GM12878 (cell line): ENCODE measurements around the gene CDK5R1. TPM values are rescaled to one million over a fixed set of nuclear protein-coding genes. Genes with fewer than 3 reads are reported as not detected.

ENCODE experiments used
- BCL11A ChIP-seq: IDR thresholded peaks from 2 replicates; pipeline ENCODE4 v1.6.1; 2011; ENCODE audit warnings: low read depth, low read length
- BMI1 ChIP-seq: fragments of 450-650 bp; IDR thresholded peaks from 2 replicates; pipeline ENCODE4 v1.6.1; 2016; ENCODE audit warnings: mild to moderate bottlenecking, moderate library complexity, borderline replicate concordance
- CREB1 ChIP-seq: IDR thresholded peaks from 2 replicates; pipeline ENCODE4 v1.6.1; 2012; ENCODE audit warnings: low read depth, mild to moderate bottlenecking, inconsistent platforms
- EED ChIP-seq: sonication (generic); IDR thresholded peaks from 2 replicates; pipeline ENCODE4 v1.6.1; 2016; ENCODE audit warnings: antibody characterized with exemption, low read depth
- FOXM1 ChIP-seq: IDR thresholded peaks from 2 replicates; pipeline ENCODE4 v1.6.1; 2012; ENCODE audit warnings: low read depth, mild to moderate bottlenecking, inconsistent platforms, low read length, moderate library complexity
- IKZF1 ChIP-seq: fragments of 450-650 bp; conservative IDR thresholded peaks from 2 replicates; pipeline ENCODE4 v1.6.1; 2017; ENCODE audit warnings: antibody characterized with exemption, mild to moderate bottlenecking
- KAT2A ChIP-seq: conservative IDR thresholded peaks from 2 replicates; pipeline ENCODE4 v1.6.1; 2011; ENCODE audit warnings: low read depth, low read length; ENCODE audit not compliant: control insufficient read depth
- MEF2A ChIP-seq: IDR thresholded peaks from 2 replicates; pipeline ENCODE4 v1.6.1; 2011; ENCODE audit warnings: low read depth, mild to moderate bottlenecking, low read length, moderate library complexity; ENCODE audit not compliant: insufficient read depth
- MTA2 ChIP-seq: fragments of 450-650 bp; IDR thresholded peaks from 2 replicates; pipeline ENCODE4 v1.6.1; 2016; ENCODE audit warnings: low read depth, mild to moderate bottlenecking, moderate library complexity
- NFIC ChIP-seq: IDR thresholded peaks from 2 replicates; pipeline ENCODE4 v1.6.1; 2012; ENCODE audit warnings: low read depth, mild to moderate bottlenecking, inconsistent platforms, low read length, moderate library complexity
- NRF1 ChIP-seq: conservative IDR thresholded peaks from 2 replicates; pipeline ENCODE4 v1.6.1; 2011; ENCODE audit warnings: mild to moderate bottlenecking, low read depth, low read length, improper control_type of control experiment
- PAX5 ChIP-seq: IDR thresholded peaks from 2 replicates; pipeline ENCODE4 v1.6.1; 2011; ENCODE audit warnings: low read depth, low read length, borderline replicate concordance
- RCOR1 ChIP-seq: conservative IDR thresholded peaks from 2 replicates; pipeline ENCODE4 v1.6.1; 2012; ENCODE audit warnings: low read depth, low read length, improper control_type of control experiment
- SMARCA5 ChIP-seq: fragments of 450-650 bp; IDR thresholded peaks from 2 replicates; pipeline ENCODE4 v1.6.1; 2017; ENCODE audit warnings: mild to moderate bottlenecking
- SPI1 ChIP-seq: IDR thresholded peaks from 2 replicates; pipeline ENCODE4 v1.6.1; 2011; ENCODE audit warnings: low read depth, mild to moderate bottlenecking, low read length, moderate library complexity, borderline replicate concordance; ENCODE audit not compliant: insufficient read depth
- SRF ChIP-seq, 2 experiments: IDR thresholded peaks; 2 replicates each; pipeline ENCODE4 v1.6.1; 2011; ENCODE audit warnings: low read depth in 2 of 2, low read length in 2 of 2, mild to moderate bottlenecking in 1 of 2, moderate library complexity in 1 of 2
- STAT1 ChIP-seq: fragments of 450-650 bp; conservative IDR thresholded peaks from 2 replicates; pipeline ENCODE4 v1.6.1; 2014; ENCODE audit warnings: antibody characterized with exemption, mild to moderate bottlenecking
- SUZ12 ChIP-seq: fragments of 200-600 bp; sonication (generic); IDR thresholded peaks from one replicate; pipeline ENCODE4 v1.6.1; 2018; ENCODE audit warnings: antibody characterized with exemption, mild to moderate bottlenecking; ENCODE audit not compliant: unreplicated experiment
- TCF12 ChIP-seq: IDR thresholded peaks from 2 replicates; pipeline ENCODE4 v1.6.1; 2011; ENCODE audit warnings: low read depth, mild to moderate bottlenecking, low read length
- ZZZ3 ChIP-seq: IDR thresholded peaks from 2 replicates; pipeline ENCODE4 v1.6.1; 2011; ENCODE audit warnings: low read depth; ENCODE audit not compliant: control insufficient read depth, insufficient read length
- polyA plus RNA-seq, 11 experiments: library from polyadenylated mRNA; depleted of rRNA in 4 of 11; unstranded in 6 of 11; stranded (reverse) in 5 of 11; fragments of >200 nt; fragmentation: Nextera tagmentation in 4 of 11; fragmentation: Illumina TruSeq in 1 of 11; extraction: Ambion mirVana in 4 of 11; extraction: Trizol in 1 of 11; gene quantifications; 1 replicate in 1 of 11; 2 replicates in 10 of 11; pipeline versions ENCODE4 v1.2.1 to v1.2.3, GENCODE V29; 2011 to 2016; ENCODE audit warnings: inconsistent platforms in 2 of 11, missing spikeins in 2 of 11, low read depth in 1 of 11
- total RNA-seq, 4 experiments: library from RNA; depleted of rRNA in 3 of 4; stranded (reverse); fragments of >200 nt in 3 of 4; fragmentation: Illumina TruSeq in 1 of 4; extraction: Trizol in 1 of 4; gene quantifications; 2 replicates each; pipeline versions ENCODE4 v1.2.1 to v1.2.3, GENCODE V29; 2013 to 2021
- TF ChIP-seq, protein P1 (sequence below): IDR thresholded peaks from 2 replicates; pipeline ENCODE4 v1.6.1; 2011; ENCODE audit warnings: mild to moderate bottlenecking, low read depth, low read length, moderate library complexity; ENCODE audit not compliant: insufficient replicate concordance
- TF ChIP-seq, protein P2 (sequence below): fragments of 450-650 bp; IDR thresholded peaks from 2 replicates; pipeline ENCODE4 v1.6.1; 2017; ENCODE audit warnings: mild to moderate bottlenecking, moderate library complexity
- TF ChIP-seq, protein P3 (sequence below): IDR thresholded peaks from 2 replicates; pipeline ENCODE4 v1.6.1; 2012; ENCODE audit warnings: mild to moderate bottlenecking, low read depth, low read length

Gene CDK5R1
- total and polyA plus RNA-seq, 10 of the 15 experiments (the other 5 are each of a cell fraction or from before 2014, with no cell fraction given), result 1.1 to 28.3 (median 12.2) TPM

DNA sequence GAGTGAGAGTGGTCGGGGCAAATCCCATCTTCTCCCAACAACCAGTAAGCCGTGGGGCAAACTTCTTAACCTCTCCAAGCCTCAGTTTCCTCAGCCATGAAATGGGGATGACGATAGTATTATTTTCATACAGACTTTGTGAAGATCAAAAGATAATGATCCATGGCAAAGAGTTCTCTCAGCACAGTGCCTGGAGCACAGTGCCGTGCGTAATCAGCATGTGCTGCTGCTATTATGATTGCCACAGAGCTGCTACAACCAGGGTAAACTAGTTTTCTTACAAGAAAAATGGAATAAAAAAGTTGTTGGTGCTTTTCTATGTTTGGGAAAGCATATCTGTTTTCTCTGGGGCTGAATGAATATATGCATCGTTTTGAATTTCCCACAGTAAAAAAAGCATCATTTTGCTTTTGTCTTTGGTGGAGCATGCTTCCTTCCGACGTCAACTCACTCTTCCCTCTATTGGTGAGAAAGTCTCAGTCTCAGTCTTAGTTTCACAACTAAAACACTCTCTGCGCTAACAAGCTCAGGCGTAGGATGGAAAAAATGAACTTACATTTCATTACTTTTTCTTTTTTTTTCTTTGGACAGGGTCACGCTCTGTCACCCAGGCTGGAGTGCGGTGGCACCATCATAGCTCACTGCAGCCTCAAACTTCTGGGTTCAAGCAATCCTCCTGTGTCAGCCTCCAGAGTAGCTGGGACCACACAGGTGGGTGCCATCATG is 37.2 kb downstream of the CDK5R1 start (continued):
- TF ChIP-seq SPI1 (no peak), NRF1 (no peak), BCL11A (peak; percentile 72; the same call in 1 of the 2 replicates), SRF (IDR thresholded peaks at IDR 0.05; ENCODE audit: low read depth in 2 of 2, low read length in 2 of 2) (no peak), TCF12 (peak; percentile 66), EED (peak; percentile 78), KAT2A (no peak), NFIC (peak; percentile 67), SMARCA5 (peak; percentile 79), SUZ12 (no peak), STAT1 (no peak), MEF2A (0 out of 2 replicates have a peak, but pooled peaks have one; percentile 28), RCOR1 (no peak), FOXM1 (peak; percentile 83; the same call in 1 of the 2 replicates), CREB1 (peak; percentile 70), BMI1 (peak; percentile 61), MTA2 (peak; percentile 92), PAX5 (peak; percentile 99), ZZZ3 (no peak), IKZF1 (peak; percentile 91)
- TF ChIP-seq, protein P1, sequence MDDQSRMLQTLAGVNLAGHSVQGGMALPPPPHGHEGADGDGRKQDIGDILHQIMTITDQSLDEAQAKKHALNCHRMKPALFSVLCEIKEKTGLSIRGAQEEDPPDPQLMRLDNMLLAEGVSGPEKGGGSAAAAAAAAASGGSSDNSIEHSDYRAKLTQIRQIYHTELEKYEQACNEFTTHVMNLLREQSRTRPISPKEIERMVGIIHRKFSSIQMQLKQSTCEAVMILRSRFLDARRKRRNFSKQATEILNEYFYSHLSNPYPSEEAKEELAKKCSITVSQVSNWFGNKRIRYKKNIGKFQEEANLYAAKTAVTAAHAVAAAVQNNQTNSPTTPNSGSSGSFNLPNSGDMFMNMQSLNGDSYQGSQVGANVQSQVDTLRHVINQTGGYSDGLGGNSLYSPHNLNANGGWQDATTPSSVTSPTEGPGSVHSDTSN, result no peak
- TF ChIP-seq, protein P2, sequence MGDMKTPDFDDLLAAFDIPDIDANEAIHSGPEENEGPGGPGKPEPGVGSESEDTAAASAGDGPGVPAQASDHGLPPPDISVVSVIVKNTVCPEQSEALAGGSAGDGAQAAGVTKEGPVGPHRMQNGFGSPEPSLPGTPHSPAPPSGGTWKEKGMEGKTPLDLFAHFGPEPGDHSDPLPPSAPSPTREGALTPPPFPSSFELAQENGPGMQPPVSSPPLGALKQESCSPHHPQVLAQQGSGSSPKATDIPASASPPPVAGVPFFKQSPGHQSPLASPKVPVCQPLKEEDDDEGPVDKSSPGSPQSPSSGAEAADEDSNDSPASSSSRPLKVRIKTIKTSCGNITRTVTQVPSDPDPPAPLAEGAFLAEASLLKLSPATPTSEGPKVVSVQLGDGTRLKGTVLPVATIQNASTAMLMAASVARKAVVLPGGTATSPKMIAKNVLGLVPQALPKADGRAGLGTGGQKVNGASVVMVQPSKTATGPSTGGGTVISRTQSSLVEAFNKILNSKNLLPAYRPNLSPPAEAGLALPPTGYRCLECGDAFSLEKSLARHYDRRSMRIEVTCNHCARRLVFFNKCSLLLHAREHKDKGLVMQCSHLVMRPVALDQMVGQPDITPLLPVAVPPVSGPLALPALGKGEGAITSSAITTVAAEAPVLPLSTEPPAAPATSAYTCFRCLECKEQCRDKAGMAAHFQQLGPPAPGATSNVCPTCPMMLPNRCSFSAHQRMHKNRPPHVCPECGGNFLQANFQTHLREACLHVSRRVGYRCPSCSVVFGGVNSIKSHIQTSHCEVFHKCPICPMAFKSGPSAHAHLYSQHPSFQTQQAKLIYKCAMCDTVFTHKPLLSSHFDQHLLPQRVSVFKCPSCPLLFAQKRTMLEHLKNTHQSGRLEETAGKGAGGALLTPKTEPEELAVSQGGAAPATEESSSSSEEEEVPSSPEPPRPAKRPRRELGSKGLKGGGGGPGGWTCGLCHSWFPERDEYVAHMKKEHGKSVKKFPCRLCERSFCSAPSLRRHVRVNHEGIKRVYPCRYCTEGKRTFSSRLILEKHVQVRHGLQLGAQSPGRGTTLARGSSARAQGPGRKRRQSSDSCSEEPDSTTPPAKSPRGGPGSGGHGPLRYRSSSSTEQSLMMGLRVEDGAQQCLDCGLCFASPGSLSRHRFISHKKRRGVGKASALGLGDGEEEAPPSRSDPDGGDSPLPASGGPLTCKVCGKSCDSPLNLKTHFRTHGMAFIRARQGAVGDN, result no peak; the same call in none of the 2 replicates
- TF ChIP-seq, protein P3, sequence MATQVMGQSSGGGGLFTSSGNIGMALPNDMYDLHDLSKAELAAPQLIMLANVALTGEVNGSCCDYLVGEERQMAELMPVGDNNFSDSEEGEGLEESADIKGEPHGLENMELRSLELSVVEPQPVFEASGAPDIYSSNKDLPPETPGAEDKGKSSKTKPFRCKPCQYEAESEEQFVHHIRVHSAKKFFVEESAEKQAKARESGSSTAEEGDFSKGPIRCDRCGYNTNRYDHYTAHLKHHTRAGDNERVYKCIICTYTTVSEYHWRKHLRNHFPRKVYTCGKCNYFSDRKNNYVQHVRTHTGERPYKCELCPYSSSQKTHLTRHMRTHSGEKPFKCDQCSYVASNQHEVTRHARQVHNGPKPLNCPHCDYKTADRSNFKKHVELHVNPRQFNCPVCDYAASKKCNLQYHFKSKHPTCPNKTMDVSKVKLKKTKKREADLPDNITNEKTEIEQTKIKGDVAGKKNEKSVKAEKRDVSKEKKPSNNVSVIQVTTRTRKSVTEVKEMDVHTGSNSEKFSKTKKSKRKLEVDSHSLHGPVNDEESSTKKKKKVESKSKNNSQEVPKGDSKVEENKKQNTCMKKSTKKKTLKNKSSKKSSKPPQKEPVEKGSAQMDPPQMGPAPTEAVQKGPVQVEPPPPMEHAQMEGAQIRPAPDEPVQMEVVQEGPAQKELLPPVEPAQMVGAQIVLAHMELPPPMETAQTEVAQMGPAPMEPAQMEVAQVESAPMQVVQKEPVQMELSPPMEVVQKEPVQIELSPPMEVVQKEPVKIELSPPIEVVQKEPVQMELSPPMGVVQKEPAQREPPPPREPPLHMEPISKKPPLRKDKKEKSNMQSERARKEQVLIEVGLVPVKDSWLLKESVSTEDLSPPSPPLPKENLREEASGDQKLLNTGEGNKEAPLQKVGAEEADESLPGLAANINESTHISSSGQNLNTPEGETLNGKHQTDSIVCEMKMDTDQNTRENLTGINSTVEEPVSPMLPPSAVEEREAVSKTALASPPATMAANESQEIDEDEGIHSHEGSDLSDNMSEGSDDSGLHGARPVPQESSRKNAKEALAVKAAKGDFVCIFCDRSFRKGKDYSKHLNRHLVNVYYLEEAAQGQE, result no peak
